ENCODE results near the gene KLHDC7B.
A peak's percentile ranks its signal among the peaks of the same experiment; 100 is the strongest.
"Not testable (repeated sequence)": the region's sequence is repeated elsewhere in the genome, so short reads cannot be mapped to it uniquely, and the experiment has no call there.

Gene KLHDC7B

DNA sequence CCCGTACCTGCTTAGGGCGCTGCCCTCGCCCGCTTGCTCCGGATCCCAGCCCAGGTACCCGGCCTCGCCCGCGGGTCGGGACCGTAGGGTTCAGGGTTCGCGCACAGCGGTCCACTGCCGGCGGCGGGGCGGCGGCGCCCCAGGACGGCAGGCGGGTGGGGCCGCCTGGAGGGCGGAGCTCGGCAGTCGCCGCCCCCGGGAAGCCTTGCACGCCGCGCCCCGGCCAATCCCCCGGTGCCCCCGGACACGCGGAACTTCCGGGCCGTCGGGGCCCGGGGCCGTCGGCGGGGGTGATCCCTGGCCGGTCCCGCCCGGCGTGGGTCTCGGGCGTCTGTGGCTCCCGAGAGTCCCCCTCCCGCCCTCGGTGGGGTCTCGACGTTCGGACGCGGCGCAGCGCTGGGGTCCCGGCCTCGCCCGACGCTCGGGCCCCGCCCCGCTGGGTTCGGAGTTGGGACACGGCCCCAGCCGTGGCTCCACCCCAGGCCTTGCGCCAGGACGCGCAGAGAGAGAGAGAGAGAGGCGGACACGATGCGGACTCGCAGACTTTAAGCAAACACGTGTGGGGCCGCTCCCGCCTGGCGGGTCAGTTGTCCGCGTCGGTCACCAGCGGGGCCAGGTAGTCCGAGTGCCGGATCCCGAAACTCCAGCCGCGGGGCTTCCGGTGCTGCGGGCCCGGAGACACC is 15.7 kb upstream of the KLHDC7B start, which contains the start of gene TYMP:
TYMP (minus strand) TSS at position 116 of the 683 bp plus-strand sequence. CDS start 303 bp downstream, outside the sequence.
- no peak for DNase-seq (ENCODE audit: low read depth in 2 of 2)

DNA sequence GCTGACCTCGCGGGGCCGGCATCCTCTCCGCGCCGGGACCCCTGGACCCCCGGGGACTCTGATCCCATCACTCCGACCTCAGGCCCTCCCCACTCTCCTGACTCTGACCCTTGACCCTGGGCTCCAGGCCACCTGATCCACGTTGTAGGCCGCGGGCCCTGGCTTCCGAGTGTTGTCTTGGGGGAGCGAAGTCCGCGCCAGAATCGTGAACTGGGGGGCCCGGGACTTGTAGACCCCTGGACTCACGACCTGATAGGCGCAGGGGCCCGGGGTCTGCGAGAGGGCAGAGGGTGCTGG is 15.2 kb upstream of the KLHDC7B start:
- no peak for DNase-seq (ENCODE audit: low read depth in 2 of 2)

- DNase-seq (ENCODE audit: low read depth in 2 of 2), result no peak
Observed at GRCh38 chr22:50530877-50531545, 14.7 kb upstream of the KLHDC7B start.

DNA sequence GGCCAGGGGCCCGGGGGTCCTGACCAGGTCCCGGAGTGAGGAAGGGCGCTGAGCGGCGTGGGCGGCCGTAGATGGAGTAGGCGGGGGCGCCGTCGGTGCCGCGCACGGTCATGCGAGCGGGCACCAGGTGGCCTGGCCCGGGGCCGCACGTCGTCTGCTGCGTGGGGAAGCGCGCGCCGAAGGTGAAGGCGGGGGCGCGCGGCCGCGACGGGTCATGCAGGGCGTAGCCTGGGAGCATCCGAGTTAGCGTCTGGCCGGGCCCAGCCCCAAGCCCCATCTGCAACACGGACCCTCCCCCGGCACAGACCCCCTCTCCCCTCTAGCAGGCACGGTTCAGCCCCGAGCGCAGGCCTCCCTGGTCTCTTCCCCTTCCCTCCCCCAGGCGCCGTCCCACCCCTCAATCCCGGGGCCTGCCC is 14.1 kb upstream of the KLHDC7B start:
- no peak for DNase-seq (ENCODE audit: low read depth in 2 of 2)

DNA sequence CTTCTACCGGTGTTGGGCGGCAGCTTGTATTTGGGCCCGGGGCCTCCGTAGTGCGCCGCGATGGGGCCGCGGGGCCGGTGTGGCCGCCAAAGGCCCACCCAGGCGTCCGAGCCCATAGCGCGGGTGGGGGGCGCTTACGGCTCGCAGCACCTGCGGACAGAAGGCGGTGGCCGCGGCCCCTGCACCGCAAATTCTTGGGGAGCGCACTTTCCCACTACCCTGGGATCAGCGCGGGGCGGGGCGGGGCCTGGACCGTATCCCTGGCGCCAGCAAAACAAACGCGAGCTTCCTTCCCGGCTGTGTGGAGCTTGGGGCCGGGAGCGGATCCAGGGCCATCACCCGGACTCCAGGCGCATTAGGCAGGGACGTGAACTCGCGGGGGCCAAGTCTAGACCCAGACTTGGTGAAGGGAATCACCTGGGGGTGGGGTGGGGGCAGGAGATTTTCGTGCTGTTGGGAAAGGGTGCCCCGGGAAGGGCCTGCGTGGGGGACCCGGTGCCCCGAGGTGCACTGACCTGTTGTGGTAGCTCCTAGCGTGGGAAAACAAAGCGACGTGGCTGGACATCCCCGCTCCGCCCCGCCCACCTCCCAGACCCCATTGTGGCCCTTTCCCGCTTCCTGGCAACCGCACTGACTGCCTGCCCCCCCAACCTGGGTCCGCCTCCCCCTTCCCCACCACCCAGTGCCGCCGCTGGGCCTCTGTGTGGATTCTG is 13.6 kb upstream of the KLHDC7B start:
- DNase-seq (ENCODE audit: low read depth in 2 of 2), result no peak

DNA sequence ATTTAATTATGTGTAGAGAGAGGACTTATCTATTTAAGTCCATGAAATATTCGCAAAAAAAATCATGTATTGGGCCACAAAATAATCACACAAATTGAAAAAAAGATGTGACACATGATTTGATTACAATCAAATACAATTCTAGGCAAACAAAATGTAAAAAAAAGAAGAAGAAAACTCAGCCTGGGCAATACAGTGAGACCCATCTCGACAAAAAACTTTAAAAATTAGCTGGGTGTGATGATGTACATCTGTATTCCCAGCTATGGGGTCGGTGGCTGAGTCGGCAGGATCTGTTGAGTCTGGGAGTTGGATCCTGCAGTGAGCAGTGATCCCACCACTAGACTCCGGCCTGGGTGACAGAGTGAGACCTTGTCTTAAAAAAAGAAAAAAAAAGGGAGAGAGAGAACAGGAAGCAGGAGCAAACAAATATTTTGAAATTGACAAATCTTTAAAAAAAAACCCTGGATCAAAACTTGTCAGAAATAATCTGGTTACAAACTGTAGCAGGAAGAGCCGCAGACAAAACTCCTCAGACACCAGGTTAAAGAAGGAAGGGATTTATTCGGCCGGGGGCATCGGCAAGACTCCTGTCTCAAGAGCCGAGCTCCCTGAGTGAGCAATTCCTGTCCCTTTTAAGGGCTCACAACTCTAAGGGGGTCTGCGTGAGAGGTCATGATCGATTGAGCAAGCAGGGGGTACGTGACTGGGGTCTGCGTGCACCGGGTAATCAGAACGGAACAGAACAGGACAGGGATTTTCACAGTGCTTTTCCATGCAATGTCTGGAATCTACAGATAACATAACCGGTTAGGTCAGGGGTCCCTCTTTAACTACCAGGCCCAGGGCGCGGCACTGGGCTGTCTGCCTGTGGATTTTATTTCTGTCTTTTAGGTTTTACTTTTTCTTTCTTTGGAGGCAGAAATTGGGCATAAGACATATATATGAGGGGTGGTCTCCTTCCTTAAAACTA is 12.6 kb upstream of the KLHDC7B start:
- DNase-seq (ENCODE audit: low read depth in 2 of 2), result no peak

- not testable (repeated sequence) for DNase-seq (ENCODE audit: low read depth in 2 of 2)
Observed at GRCh38 chr22:50533856-50534711, 11.6 kb upstream of the KLHDC7B start.

DNA sequence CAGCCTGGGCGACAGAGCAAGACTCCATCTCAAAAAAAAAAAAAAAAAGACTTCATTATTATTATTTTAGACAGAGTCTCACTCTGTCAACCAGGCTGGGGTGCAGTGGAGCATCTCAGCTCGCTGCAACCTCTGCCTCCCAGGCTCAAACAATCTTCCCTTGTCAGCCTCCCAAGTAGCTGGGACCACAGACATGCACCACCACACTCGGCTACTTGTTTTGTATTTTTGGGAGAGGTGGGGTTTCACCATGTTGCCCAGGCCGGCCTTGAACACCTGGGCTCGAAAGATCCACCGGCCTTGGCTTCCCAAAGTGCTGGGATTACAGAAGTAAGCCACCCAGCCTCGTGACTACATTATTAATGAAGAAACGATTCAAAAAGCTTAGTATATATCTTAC is 10.6 kb upstream of the KLHDC7B start:
- DNase-seq (ENCODE audit: low read depth in 2 of 2), result no peak

- DNase-seq (ENCODE audit: low read depth in 2 of 2), result no peak
Observed at GRCh38 chr22:50536226-50536625, 9.5 kb upstream of the KLHDC7B start.

DNA sequence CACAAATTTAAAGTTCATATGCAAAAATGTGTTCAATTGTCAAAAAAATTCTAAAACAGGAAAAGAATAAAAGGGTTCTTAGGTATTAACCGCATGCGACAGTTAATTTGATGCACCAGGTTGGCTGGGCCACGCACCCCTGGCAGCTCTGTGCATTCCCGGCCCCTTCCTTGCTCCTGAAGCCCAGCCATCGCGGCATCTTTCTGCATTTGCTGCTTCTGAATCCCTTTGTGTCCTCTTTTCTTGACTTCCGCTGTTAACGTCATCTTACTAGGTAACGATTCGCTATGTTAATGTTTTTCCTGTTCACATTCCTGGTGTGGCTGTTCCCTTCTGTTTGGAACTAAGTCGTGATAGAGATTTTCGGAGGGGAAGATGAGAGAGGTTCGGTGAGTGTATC is 7.9 kb upstream of the KLHDC7B start:
- DNase-seq (ENCODE audit: low read depth in 2 of 2), result no peak

DNA sequence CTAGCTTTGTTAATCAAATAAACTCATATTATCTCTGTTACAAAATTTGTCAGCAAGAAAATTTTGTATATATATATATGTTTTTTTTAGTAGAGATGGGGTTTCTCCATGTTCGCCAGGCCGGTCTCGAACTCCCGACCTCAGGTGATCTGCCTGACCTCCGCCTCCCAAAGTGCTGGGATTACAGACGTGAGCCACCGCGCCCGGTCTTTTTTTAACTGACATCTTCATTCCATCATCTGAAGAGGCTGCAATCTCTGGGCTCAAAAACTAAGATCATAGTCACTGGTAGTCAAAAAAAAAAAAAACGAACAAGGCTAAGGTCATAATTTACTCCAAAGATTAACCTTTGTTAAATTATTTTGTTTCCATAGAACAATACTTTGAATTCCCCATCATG is 5.3 kb upstream of the KLHDC7B start:
- no peak for DNase-seq (ENCODE audit: low read depth in 2 of 2)

DNA sequence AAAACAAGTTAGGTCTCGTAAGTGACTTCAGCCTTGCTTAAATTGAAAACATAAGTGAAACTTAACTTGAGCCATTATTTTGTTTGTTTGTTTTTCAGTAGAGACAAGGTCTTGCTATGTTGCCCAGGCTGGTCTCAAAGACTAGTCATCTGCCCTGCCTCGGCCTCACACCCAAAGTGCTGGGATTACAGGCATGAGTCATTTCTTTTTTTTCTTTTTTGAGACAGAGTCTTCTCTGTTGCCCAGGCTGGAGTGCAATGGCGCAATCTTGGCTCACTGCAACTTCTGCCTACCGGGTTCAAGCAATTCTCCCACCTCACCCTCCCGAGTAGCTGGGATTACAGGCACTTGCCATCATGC is 4.1 kb upstream of the KLHDC7B start:
- DNase-seq (ENCODE audit: low read depth in 2 of 2), result peak; percentile 55 to 58

GRCh38 chr22:50542416-50542927 is 3.2 kb upstream of the KLHDC7B start:
- no peak for DNase-seq (ENCODE audit: low read depth in 2 of 2)

- DNase-seq (ENCODE audit: low read depth in 2 of 2), result no peak
Observed at GRCh38 chr22:50544078-50544745, 1.5 kb upstream of the KLHDC7B start.

DNA sequence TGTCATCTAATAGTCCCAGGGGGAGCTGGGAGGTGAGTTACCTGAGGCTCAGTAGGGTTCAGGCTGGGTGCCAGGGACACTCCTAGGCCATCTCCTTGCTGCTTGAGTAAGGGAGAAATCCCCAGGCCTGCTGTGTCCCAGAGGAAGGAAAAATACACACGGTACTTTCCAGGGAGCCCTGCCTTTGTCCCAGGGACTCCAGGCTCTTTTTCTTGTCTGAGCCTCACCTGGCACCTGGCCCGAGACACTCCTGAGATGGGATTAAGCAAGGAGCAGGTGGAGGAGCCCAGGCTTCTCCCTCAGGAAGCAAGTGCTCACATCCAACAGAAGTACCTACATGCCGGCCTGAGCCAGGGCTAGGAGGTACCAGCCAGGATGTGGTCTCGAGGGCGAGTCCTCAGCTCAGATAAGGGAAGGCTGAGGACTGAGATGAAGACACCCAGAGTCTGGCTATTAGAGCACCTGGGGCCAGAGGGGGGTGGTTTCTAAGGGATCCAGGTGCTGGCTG is 899 bp upstream of the KLHDC7B start:
- no peak for DNase-seq (ENCODE audit: low read depth in 2 of 2)

DNA sequence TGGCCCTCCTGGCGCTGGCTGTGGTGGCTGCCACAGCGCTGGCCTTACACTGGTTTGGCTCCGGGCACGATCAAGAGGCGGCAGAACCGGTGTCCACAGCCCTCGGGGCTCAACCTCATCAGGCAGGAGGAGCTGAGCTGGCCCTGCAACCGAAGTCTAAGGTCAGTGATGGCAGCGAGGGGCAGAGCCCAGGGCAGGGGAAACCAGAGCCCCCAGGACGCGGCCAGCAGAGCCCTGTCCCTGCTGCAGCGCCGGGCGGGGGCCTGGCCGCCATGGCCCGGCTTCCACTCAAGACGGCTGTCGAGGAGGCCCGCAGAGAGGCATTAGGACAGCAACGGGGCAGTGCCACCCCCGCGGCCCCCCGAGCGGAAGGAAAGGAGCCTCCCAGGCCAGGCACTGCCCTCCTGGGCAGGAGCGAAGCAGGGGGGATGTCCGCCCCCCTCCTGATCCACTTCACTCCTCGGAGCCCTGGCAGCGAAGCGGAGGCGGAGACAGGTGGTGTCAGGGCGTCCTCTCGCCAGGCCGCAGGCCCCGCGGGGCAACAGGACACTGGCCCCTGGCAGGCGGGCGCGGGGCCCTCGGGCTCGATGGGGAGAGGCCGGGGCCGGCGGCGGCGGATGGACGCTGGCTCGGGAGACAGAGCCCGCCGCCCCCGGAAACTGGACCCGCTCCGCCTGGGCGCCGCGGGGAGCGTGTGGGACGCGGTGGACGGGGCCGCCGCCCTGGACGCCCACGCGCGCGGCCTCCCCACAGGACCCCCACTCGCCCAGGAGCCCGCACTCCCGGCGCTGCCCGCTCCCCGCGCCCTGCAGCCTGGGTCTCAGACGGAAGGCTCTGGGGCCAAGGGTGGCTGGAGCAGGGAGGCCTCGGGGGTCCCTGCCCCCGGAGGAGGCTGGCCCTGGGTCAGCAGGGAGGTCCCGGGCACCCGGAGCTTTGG is 895 bp downstream of the KLHDC7B start:
- DNase-seq (ENCODE audit: low read depth in 2 of 2), result no peak

DNA sequence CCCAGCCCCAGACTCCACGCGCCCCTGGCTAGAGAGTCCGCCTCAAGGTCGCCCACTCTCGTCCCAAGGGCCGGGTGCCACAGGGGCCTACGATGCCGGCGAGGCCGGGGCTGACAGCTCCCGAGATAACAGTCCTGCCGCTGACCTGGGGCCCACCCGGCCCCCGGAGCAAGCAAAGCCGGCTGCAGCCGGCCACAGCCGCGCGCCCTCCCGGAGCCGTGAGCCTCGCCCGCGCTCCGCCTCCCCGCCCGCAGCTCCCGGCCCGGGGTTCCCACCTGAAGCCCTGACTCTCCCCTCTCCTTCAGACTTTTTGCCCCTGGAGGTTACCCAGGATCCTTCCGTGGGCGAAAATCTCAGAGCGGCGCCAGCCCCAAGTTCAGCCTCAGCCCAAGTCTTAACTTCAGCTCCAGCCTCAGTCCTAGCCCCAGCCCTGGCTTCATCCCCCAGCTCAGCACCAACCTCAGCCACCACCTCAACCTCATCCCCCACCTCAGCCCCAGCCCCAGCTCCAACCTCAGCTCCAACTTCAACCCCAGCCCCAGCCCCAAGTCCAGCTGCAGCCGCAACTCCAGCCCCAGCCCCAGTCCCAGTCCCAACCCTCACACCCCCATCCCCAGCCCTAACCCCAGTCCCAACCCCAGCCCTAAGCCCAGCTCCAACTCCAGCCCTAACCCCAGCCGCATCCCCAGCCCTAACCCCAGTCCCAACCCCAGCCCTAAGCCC is 1.7 kb downstream of the KLHDC7B start:
- DNase-seq (ENCODE audit: low read depth in 2 of 2), result no peak
